Small intestine (tissue), 7 donors: Measurements from ENCODE around the gene RAB5B. TPM values are rescaled to one million over a fixed set of nuclear protein-coding genes. Genes with fewer than 3 reads are reported as not detected.
"Not testable (repeated sequence)": the region's sequence is repeated elsewhere in the genome, so short reads cannot be mapped to it uniquely, and the experiment has no call there.

Source experiments
- DNase-seq, 2 donors: peaks; one replicate each; pipeline versions ENCODE4 v3.0.0 to v3.0.0-alpha.2; 2013
- FAIRE-seq: peaks from 2 replicates; lab custom pipeline; 2012; peaks lifted over from hg19 to GRCh38; lab: Jason Lieb, UNC
- H3K27ac ChIP-seq, 3 donors: one replicate each; pipeline ENCODE4 v1.5.1; 2013; ENCODE audit warnings: low read length in 2 of 3, mild to moderate bottlenecking in 2 of 3, control low read depth in 1 of 3, inconsistent platforms in 1 of 3, low read depth in 1 of 3, moderate library complexity in 1 of 3
- H3K27me3 ChIP-seq, 3 donors: one replicate each; pipeline ENCODE4 v1.6.1; 2013; ENCODE audit warnings: low read length in 3 of 3, inconsistent platforms in 1 of 3; ENCODE audit not compliant: control insufficient read depth in 3 of 3, insufficient read depth in 3 of 3
- H3K36me3 ChIP-seq, 3 donors: one replicate each; pipeline ENCODE4 v1.6.1; 2013; ENCODE audit warnings: low read length in 3 of 3, inconsistent platforms in 1 of 3, low read depth in 1 of 3, mild to moderate bottlenecking in 1 of 3, moderate library complexity in 1 of 3; ENCODE audit not compliant: control insufficient read depth in 3 of 3, insufficient read depth in 2 of 3
- H3K4me1 ChIP-seq, 3 donors: one replicate each; pipeline ENCODE4 v1.6.1; 2013; ENCODE audit warnings: low read length in 2 of 3, inconsistent platforms in 1 of 3, low read depth in 1 of 3, mild to moderate bottlenecking in 1 of 3, moderate library complexity in 1 of 3; ENCODE audit not compliant: control insufficient read depth in 3 of 3, insufficient read depth in 2 of 3
- H3K4me3 ChIP-seq, 3 donors: one replicate each; pipeline ENCODE4 v1.5.1; 2013; ENCODE audit warnings: low read length in 3 of 3, control low read depth in 1 of 3, inconsistent platforms in 1 of 3, low read depth in 1 of 3, mild to moderate bottlenecking in 1 of 3, moderate library complexity in 1 of 3
- H3K9me3 ChIP-seq, 2 donors: one replicate each; pipeline ENCODE4 v1.6.1; 2013; ENCODE audit warnings: low read depth in 1 of 2, low read length in 1 of 2; ENCODE audit not compliant: control insufficient read depth in 2 of 2, insufficient read depth in 1 of 2
- WGBS, 3 donors: extraction: QIAGEN DNeasy Blood & Tissue Kit; methylation state at CpG; one replicate each; pipeline ENCODE4 v1.1.7; 2013; 5-methylcytosine and 5-hydroxymethylcytosine counted together
- polyA plus RNA-seq, 4 donors: library from polyadenylated mRNA; stranded (reverse) in 3 of 4; unstranded in 1 of 4; fragments of 200-250 nt in 3 of 4; fragments of 120-200 nt in 1 of 4; gene quantifications; one replicate each; pipeline versions ENCODE4 v1.2.1 to v1.2.3, GENCODE V29; 2013
- donor health status: healthy with polysubstance abuse.
- donor health status: control.
- donor health status: control.
- donor health status: Bipolar disorder and iron deficiency.
- donor health status: healthy.

Gene RAB5B
- polyA plus RNA-seq, 4 donors = 45.8 to 119 (median 48.5) TPM

- peaks cover 6 to 46% (median 12%) of the 10 kb centered on the region in 3 donors for H3K36me3 ChIP-seq
- not testable (repeated sequence) for DNase-seq, H3K27me3 ChIP-seq, FAIRE-seq, H3K4me1 ChIP-seq, H3K4me3 ChIP-seq, H3K9me3 ChIP-seq, H3K27ac ChIP-seq
- WGBS, 3 donors = 68 to 69% (median 68%) methylated on average over 5 of the region's 5 CpGs
Observed at GRCh38 chr12:55981882-55982281, 8.0 kb downstream of the RAB5B start.

GRCh38 chr12:55982319-55982936 is 8.6 kb downstream of the RAB5B start:
- 71 to 84% (median 82%) methylated on average over 3 of the region's 3 CpGs for WGBS, 3 donors
- Histone ChIP-seq H3K36me3 (peaks cover 10 to 49% (median 12%) of the 10 kb centered on the region in 3 donors), H3K27ac (no peak overlapping the region), H3K4me1 (no peaks in the 10 kb centered on the region), H3K27me3 (no peaks in the 10 kb centered on the region), H3K4me3 (no peak overlapping the region), H3K9me3 (no peaks in the 10 kb centered on the region)
- DNase-seq (no peak), FAIRE-seq (no peak)

GRCh38 chr12:55983232-55983842 is 9.5 kb downstream of the RAB5B start:
- no peak overlapping the region for H3K27ac ChIP-seq
- 77 to 88% (median 84%) methylated on average over 4 of the region's 4 CpGs for WGBS, 3 donors
- no peak for DNase-seq
- no peaks in the 10 kb centered on the region for H3K9me3 ChIP-seq
- peaks cover 10 to 56% (median 15%) of the 10 kb centered on the region in 3 donors for H3K36me3 ChIP-seq
- no peaks in the 10 kb centered on the region for H3K4me1 ChIP-seq
- no peak for FAIRE-seq
- no peaks in the 10 kb centered on the region for H3K27me3 ChIP-seq
- no peak overlapping the region for H3K4me3 ChIP-seq

- Histone ChIP-seq H3K27ac (no peak overlapping the region), H3K9me3 (no peaks in the 10 kb centered on the region), H3K4me1 (no peaks in the 10 kb centered on the region), H3K36me3 (peaks cover 11 to 67% (median 14%) of the 10 kb centered on the region in 3 donors), H3K4me3 (no peak overlapping the region), H3K27me3 (no peaks in the 10 kb centered on the region)
- FAIRE-seq = no peak
- DNase-seq = no peak
- 53 to 62% (median 57%) methylated on average over 2 of the region's 2 CpGs for WGBS, 3 donors
Observed at GRCh38 chr12:55984861-55985260, 11.0 kb downstream of the RAB5B start.

- Histone ChIP-seq H3K27ac (no peak overlapping the region), H3K36me3 (peaks cover 14 to 69% (median 14%) of the 10 kb centered on the region in 3 donors), H3K9me3 (no peaks in the 10 kb centered on the region), H3K4me1 (no peaks in the 10 kb centered on the region), H3K4me3 (no peak overlapping the region), H3K27me3 (no peaks in the 10 kb centered on the region)
- FAIRE-seq (no peak), DNase-seq (no peak)
- WGBS, 3 donors = 91 to 93% (median 91%) methylated on average over 4 of the region's 4 CpGs
Observed at GRCh38 chr12:55985341-55985740, 11.5 kb downstream of the RAB5B start.

- not testable (repeated sequence) for DNase-seq, H3K9me3 ChIP-seq, H3K27ac ChIP-seq, FAIRE-seq, H3K4me1 ChIP-seq, H3K27me3 ChIP-seq, H3K4me3 ChIP-seq
- WGBS, 3 donors = 95 to 96% (median 96%) methylated on average over 7 of the region's 7 CpGs
- H3K36me3 ChIP-seq = peaks cover 12 to 68% (median 20%) of the 10 kb centered on the region in 3 donors
Observed at GRCh38 chr12:55985976-55986375, 12.1 kb downstream of the RAB5B start.

GRCh38 chr12:55991110-55991509 is 17.2 kb downstream of the RAB5B start:
- peaks cover 14 to 71% (median 31%) of the 10 kb centered on the region in 3 donors for H3K36me3 ChIP-seq
- FAIRE-seq (no peak), DNase-seq (no peak)
- 80 to 90% (median 90%) methylated on average over 3 of the region's 3 CpGs for WGBS, 3 donors
- H3K4me3 ChIP-seq = no peak overlapping the region
- no peaks in the 10 kb centered on the region for H3K9me3 ChIP-seq
- peaks cover 0 to 29% (median 0%) of the 10 kb centered on the region in 3 donors for H3K4me1 ChIP-seq
- no peak overlapping the region for H3K27ac ChIP-seq
- no peaks in the 10 kb centered on the region for H3K27me3 ChIP-seq

GRCh38 chr12:55993230-55993853 is 19.5 kb downstream of the RAB5B start:
- FAIRE-seq (no peak), DNase-seq (peak; percentile 38 to 62)
- Histone ChIP-seq H3K4me1 (peaks cover 0 to 37% (median 0%) of the 10 kb centered on the region in 3 donors), H3K9me3 (no peaks in the 10 kb centered on the region), H3K4me3 (no peak overlapping the region), H3K27ac (peak overlapping the region; percentile 30 to 34 (median 30)), H3K27me3 (no peaks in the 10 kb centered on the region), H3K36me3 (peaks cover 11 to 53% (median 25%) of the 10 kb centered on the region in 3 donors)
- WGBS, 3 donors = 48 to 70% (median 53%) methylated on average over 4 of the region's 4 CpGs
